Left kidney (tissue), 8 donors: ENCODE results near the gene P4HTM. TPM values are rescaled to one million over a fixed set of nuclear protein-coding genes. Genes with fewer than 3 reads are reported as not detected.

Source experiments
- DNase-seq: peaks from one replicate; pipeline ENCODE4 v3.0.0-alpha.2; 2013
- long read RNA-seq, 8 donors: transcript quantifications; one replicate each; lab custom pipeline, GENCODE V29; 2026
- polyA plus RNA-seq: library from polyadenylated mRNA; unstranded; fragments of 120-200 nt; gene quantifications from one replicate; pipeline ENCODE4 v1.2.1, GENCODE V29; 2013; ENCODE audit not compliant: insufficient read length

Gene P4HTM, protein sequence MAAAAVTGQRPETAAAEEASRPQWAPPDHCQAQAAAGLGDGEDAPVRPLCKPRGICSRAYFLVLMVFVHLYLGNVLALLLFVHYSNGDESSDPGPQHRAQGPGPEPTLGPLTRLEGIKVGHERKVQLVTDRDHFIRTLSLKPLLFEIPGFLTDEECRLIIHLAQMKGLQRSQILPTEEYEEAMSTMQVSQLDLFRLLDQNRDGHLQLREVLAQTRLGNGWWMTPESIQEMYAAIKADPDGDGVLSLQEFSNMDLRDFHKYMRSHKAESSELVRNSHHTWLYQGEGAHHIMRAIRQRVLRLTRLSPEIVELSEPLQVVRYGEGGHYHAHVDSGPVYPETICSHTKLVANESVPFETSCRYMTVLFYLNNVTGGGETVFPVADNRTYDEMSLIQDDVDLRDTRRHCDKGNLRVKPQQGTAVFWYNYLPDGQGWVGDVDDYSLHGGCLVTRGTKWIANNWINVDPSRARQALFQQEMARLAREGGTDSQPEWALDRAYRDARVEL
- 42.0 TPM for polyA plus RNA-seq
- long read RNA-seq, donor 1, transcript P4HTM-212 (1 exons, 1,968 nt): minor isoform, 6 of 50 reads
- long read RNA-seq, donor 1, transcript P4HTM-202 (9 exons, 2,127 nt): major isoform, 20 of 50 reads
- long read RNA-seq, donor 1, partial matches to known transcripts: 19 of 50 reads
- long read RNA-seq, donor 1, other reads (novel, unspliced or antisense): 0 of 50 reads
- long read RNA-seq, donor 2, transcript P4HTM-202 (9 exons, 2,127 nt): major isoform, 20 of 43 reads
- long read RNA-seq, donor 2, partial matches to known transcripts: 16 of 43 reads
- long read RNA-seq, donor 2, other reads (novel, unspliced or antisense): 0 of 43 reads
- long read RNA-seq, donor 3, transcript P4HTM-202 (9 exons, 2,127 nt): major isoform, 10 of 17 reads
- long read RNA-seq, donor 3, transcript P4HTM-205 (8 exons, 2,796 nt): minor isoform, 5 of 17 reads
- long read RNA-seq, donor 3, partial matches to known transcripts: 0 of 17 reads
- long read RNA-seq, donor 3, other reads (novel, unspliced or antisense): 0 of 17 reads
- long read RNA-seq, donor 4, partial matches to known transcripts: 5 of 6 reads
- long read RNA-seq, donor 4, other reads (novel, unspliced or antisense): 0 of 6 reads
- long read RNA-seq, donor 5, transcript P4HTM-202 (9 exons, 2,127 nt): major isoform, 21 of 32 reads
- long read RNA-seq, donor 5, partial matches to known transcripts: 7 of 32 reads
- long read RNA-seq, donor 5, other reads (novel, unspliced or antisense): 0 of 32 reads
- long read RNA-seq, donor 6, transcript P4HTM-202 (9 exons, 2,127 nt): major isoform, 22 of 40 reads
- long read RNA-seq, donor 6, partial matches to known transcripts: 14 of 40 reads
- long read RNA-seq, donor 6, other reads (novel, unspliced or antisense): 0 of 40 reads
- long read RNA-seq, donor 7, transcript P4HTM-202 (9 exons, 2,127 nt): major isoform, 32 of 44 reads
- long read RNA-seq, donor 7, partial matches to known transcripts: 8 of 44 reads
- long read RNA-seq, donor 7, other reads (novel, unspliced or antisense): 0 of 44 reads
- long read RNA-seq, donor 8, transcript P4HTM-202 (9 exons, 2,127 nt): major isoform, 9 of 11 reads
- long read RNA-seq, donor 8, partial matches to known transcripts: 0 of 11 reads
- long read RNA-seq, donor 8, other reads (novel, unspliced or antisense): 0 of 11 reads

DNA sequence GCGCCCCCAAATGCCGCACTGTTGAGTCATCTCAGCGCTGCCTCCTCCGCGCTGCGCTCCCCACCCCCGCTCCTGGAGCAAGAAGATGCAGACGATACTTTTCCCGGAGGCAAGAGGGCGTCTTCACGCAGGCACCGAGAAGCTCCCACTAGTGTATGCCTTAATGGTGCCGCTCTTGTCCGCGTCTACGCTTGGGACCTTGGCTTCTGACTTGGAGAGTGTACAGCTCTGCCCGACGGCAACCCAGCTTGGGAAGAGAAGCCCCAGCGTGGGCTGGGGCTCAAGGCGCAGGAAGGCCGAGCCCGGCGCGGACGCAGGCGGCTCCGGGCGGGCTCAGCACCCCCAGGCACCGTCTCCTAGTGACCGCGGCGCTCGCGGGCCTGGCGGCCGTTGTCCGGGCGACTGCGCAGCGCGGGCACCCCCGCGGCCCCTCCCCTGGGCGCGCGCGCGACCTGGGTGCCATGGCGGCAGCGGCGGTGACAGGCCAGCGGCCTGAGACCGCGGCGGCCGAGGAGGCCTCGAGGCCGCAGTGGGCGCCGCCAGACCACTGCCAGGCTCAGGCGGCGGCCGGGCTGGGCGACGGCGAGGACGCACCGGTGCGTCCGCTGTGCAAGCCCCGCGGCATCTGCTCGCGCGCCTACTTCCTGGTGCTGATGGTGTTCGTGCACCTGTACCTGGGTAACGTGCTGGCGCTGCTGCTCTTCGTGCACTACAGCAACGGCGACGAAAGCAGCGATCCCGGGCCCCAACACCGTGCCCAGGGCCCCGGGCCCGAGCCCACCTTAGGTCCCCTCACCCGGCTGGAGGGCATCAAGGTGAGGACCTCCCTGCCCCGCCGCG lies at the start of gene P4HTM:
Gene P4HTM (plus strand): TSS at position 446 of the 840 bp plus-strand sequence. CDS start 16 bp downstream, at position 462.
- peak; percentile 85 for DNase-seq

GRCh38 chr3:48945432-48945831 lies 44.6 kb upstream of the P4HTM start:
- no peak for DNase-seq

DNA sequence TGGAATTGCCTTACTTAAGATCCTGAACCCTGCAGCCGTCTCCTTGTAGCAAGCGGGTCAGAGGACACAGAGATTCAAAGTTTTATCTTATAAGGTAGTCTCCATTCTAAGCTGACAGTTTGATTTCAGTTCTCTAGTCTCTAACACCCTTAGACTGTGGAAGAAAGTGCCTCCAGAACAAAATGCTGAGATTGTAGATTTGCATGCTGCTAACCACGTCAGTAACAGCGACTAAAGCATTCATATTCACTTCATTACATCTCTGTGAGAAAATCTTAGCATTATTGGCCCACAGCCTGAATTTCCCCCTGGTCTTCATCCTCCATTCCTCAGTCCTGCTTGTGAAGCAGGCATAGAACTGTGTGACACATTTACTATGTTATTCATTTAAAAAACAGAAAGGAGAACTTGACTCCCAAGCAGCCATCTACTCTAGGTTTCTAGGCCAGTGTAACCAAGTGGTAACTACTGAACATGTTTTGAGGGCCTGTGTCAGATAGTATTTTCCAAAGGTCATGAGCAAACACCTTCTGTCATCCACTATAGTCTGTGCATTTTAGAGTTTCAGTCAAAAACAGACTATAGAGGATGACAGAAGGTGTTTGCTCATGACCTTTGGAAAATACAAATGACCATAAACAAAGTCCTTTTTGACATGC lies 44.0 kb upstream of the P4HTM start:
- DNase-seq: no peak

DNA sequence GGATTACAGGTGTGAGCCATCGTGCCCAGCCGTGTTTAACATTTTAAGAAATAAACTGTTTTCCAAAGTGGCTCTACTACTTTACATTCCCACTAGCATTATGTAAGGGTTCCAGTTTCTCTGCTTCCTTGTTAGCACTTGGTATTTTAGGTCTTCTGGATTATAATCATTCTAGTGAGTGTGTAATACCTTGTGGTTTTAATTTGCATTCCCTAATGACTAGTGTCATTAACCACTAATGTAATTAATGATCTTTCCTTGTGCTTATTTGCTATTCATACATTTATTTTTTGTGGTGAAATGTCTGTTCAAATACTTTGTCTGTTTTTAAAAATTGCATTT lies 40.7 kb upstream of the P4HTM start:
- DNase-seq: no peak

GRCh38 chr3:48950051-48950450 lies 40.0 kb upstream of the P4HTM start:
- DNase-seq: no peak

DNA sequence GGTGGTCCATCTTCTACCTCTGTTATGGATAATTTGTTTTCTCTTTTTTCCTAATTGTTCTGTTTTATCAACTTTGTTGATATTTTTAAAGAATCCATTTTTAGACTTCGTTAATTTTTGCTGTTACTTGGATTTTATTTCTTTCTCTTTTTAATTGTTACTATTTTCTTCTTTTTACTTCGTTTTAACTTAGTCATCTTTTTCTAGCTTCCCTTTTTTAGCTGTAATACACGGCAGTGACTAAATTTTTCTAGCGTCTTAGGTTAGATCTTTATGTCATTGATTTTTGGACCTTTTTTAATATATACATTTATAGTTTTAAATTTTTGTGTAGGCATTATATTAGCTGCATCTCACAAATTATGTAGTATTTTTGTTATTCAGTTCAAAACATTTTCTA lies 38.3 kb upstream of the P4HTM start:
- no peak for DNase-seq

- peak; percentile 20 for DNase-seq
Measured at GRCh38 chr3:48952510-48953118, 37.4 kb upstream of the P4HTM start.

DNA sequence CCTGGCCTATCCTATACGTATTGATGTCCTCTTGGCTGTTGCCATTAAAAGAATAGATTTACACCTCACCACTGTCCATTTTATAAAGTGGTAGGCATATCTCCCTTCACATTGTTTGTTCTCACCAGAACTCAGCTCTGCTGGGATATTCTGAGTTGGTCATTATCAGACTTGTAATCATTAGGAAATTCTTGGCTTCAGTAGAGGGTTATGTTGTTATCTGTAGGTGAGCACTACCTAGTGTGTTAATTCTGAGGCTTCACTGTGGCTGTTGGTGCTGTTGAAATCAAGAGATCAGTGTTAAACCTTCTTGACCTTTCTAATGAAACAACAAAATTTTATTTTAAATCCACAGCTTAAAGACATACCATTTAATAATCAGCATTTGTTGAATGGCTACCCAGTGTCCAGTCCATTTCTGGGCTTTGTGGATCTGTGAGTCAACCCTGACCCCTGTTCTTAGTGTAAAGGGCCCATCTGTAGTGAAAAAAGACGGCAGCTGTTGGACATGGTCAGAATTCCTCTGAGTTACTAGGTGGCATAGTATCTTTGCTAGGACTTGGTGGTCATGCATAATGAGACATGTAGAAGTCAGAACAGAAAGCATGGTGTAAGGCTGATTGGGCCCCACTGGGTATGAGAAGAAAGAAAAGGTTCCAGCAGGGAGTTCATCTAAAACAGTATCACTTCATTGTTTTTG lies 32.9 kb upstream of the P4HTM start:
- DNase-seq: no peak

DNA sequence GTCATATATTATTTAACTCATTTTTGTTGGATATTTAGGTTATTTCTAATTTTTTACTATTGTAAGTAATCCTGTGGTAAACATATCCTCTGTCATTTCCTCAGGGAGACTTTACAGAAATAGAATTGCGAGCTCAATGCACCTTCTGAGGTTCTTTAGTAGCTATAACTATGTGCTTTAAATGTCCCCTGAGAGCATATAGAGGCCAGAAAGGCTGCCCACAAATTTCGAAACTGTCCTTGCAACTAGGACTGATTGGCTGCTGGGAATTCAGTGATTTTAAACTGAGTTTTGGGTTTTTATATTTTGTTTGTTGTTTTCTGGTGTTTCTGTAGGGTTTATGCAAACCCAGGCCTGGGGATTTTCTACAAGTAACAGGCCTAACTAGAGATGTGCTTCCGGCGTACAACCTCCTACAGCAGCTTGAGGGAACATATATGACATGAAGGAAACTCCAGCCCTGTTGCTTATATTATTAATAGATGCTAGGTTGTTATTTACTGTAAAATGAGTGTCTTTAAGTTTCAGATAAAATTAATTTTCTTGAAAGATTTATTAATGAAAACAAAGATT lies 29.1 kb upstream of the P4HTM start:
- no peak for DNase-seq

DNA sequence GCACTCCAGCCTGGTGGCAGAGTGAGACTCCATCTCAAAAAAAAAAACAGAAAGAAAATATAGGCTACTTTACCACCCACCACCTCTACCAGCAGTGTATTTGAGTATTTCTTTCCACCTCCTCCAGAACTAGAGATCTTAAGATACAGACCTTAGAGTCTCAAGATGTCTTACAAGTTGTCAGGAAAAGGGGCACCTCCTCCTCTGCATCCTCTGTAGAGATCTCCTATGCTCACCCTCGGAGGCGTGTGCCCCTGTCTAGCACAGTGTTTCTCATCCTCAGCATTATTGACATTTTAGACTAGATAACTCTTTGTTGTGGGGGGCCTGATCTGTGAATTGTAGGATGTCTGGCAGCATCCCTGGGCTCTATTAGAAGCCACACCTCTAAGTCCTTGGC lies 27.7 kb upstream of the P4HTM start:
- DNase-seq: no peak

GRCh38 chr3:48962939-48963338 lies 27.1 kb upstream of the P4HTM start:
- no peak for DNase-seq

DNA sequence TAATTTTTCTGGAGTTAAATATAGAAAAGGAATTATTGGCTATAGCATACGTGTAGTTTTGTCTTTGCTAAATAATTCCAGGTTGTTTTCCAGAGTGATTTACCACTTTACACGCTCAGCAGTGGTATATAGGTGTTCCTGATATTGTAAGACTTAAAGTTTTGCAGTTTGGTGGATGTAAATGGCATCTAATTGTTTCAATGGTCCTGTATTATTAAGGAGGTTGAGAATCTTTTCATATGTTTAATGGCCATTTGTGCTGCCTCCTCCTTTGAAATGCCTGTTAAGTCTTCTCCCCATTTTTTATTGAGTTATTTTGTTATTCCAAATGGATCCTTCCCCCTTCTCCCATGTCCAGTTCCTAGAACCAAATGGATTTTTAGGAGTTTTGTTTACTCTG lies 26.4 kb upstream of the P4HTM start:
- no peak for DNase-seq

DNA sequence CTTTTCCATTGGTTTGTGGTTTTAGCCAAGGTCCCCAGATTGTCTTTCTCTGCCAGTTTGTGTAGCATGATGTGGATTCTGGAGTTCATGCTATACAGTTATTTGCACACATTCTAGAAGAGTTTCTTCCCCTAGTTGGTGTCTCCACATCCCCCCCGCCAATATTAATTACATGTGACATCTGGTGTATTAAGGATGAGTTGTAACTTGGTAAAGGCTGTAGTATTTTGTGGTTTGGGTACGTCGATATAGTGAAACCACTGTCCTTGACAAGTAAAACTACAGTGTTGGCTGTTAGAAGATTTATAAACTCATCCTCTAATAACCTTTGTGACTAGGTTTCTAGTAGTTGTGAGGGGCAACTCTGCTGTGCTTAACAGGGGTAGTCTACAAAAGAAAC lies 23.7 kb upstream of the P4HTM start:
- no peak for DNase-seq

- DNase-seq: no peak
Measured at GRCh38 chr3:48966876-48967361, 23.1 kb upstream of the P4HTM start.

DNA sequence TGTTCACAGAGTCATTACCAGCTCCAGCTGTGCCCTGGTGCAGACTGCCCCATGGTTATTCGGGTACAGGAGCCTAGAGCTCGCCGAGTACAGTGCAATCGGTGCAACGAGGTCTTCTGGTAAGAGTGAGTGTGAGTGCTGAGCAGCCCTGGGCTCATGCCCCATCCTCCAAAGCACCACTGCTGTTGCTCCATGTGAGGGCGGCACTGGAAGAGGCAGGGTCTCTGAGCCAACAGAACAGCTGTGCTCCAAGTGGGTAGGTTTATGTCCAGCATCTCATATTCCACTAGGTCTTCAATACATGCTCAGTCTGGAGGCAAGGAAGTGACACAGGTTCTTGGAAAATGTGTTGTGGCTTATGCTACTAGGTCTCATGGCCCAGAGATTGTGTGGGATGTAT lies 19.5 kb upstream of the P4HTM start:
- no peak for DNase-seq

GRCh38 chr3:48974076-48974864 lies 15.8 kb upstream of the P4HTM start:
- no peak for DNase-seq

GRCh38 chr3:48979451-48979850 lies 10.6 kb upstream of the P4HTM start:
- DNase-seq: no peak

GRCh38 chr3:48980295-48980694 lies 9.7 kb upstream of the P4HTM start:
- DNase-seq: no peak
